OCI-LY7 (cell line): ENCODE results near the gene TMEM61. TPM values are rescaled to one million over a fixed set of nuclear protein-coding genes. Genes with fewer than 3 reads are reported as not detected.

Experiments
- BruUV-seq: library from RNA; stranded (reverse); fragments of 400-500 nt; replicated peaks from 2 replicates; lab custom pipeline; 2021; lab: Mats Ljungman, UMichigan
- CTCF ChIA-PET: fragments of 300-600 bp; sonication (Branson Sonifier 250); formaldehyde crosslinking; loops from one replicate; lab custom pipeline; 2022; ENCODE audit warnings: antibody characterized with exemption; ENCODE audit not compliant: unreplicated experiment; lab: Charles Lee
- POLR2A ChIA-PET: fragments of 300-600 bp; sonication (Branson Sonifier 250); formaldehyde crosslinking; loops from one replicate; lab custom pipeline; 2022; ENCODE audit warnings: antibody characterized with exemption; lab: Charles Lee
- DNase-seq: peaks from one replicate; pipeline ENCODE4 v3.0.0-alpha.2; 2015; ENCODE audit warnings: low spot score
- H2AFZ ChIP-seq: fragments of 200-600 bp; sonication (generic), shearing (Covaris generic); 2 replicates; pipeline ENCODE4 v1.6.1; 2014; ENCODE audit warnings: mild to moderate bottlenecking, antibody characterized with exemption, low read length, moderate library complexity
- H3K27ac ChIP-seq: fragments of 200-600 bp; sonication (generic); 2 replicates; pipeline ENCODE4 v1.5.1; 2014; ENCODE audit warnings: mixed run types, low read depth, mild to moderate bottlenecking, moderate library complexity, low read length, inconsistent platforms; ENCODE audit not compliant: poor library complexity, severe bottlenecking
- H3K36me3 ChIP-seq: fragments of 200-600 bp; sonication (generic); 2 replicates; pipeline ENCODE4 v1.6.1; 2014; ENCODE audit warnings: mild to moderate bottlenecking, antibody characterized with exemption, low read length, moderate library complexity, mixed read lengths; ENCODE audit not compliant: insufficient read depth
- H3K4me1 ChIP-seq: fragments of 200-600 bp; sonication (generic); 2 replicates; pipeline ENCODE4 v1.5.1; 2014; ENCODE audit warnings: mild to moderate bottlenecking, low read length; ENCODE audit not compliant: insufficient read depth, poor library complexity, severe bottlenecking
- H3K4me2 ChIP-seq: fragments of 200-600 bp; sonication (generic); 2 replicates; pipeline ENCODE4 v1.6.1; 2014; ENCODE audit warnings: mild to moderate bottlenecking, low read length
- H3K4me3 ChIP-seq: fragments of 200-600 bp; sonication (generic); 2 replicates; pipeline ENCODE4 v1.5.1; 2014; ENCODE audit warnings: mild to moderate bottlenecking, low read depth, low read length; ENCODE audit not compliant: poor library complexity, severe bottlenecking
- H3K79me2 ChIP-seq: fragments of 200-600 bp; sonication (generic); 2 replicates; pipeline ENCODE4 v1.6.1; 2016; ENCODE audit warnings: low read depth, mild to moderate bottlenecking, low read length, moderate library complexity, mixed read lengths; ENCODE audit not compliant: insufficient read depth
- H3K9me2 ChIP-seq: fragments of 200-600 bp; sonication (generic); 2 replicates; pipeline ENCODE4 v1.6.1; 2016; ENCODE audit warnings: mild to moderate bottlenecking, low read length, mixed read lengths; ENCODE audit not compliant: insufficient read depth
- H3K9me3 ChIP-seq: fragments of 200-600 bp; sonication (generic); 2 replicates; pipeline ENCODE4 v1.6.1; 2014; ENCODE audit warnings: mild to moderate bottlenecking, mixed run types, low read length, mixed read lengths
- H4K20me1 ChIP-seq: fragments of 200-600 bp; sonication (generic); 2 replicates; pipeline ENCODE4 v1.6.1; 2014; ENCODE audit warnings: mild to moderate bottlenecking, antibody characterized with exemption, low read length, moderate library complexity, mixed read lengths; ENCODE audit not compliant: insufficient read depth
- CTCF ChIP-seq: fragments of 200-600 bp; sonication (generic); conservative IDR thresholded peaks from 2 replicates; pipeline ENCODE4 v1.5.1; 2014; ENCODE audit warnings: mild to moderate bottlenecking, antibody characterized with exemption, low read length, moderate library complexity, mixed read lengths
- EZH2phosphoT487 ChIP-seq: fragments of 200-600 bp; sonication (generic); IDR thresholded peaks from 2 replicates; pipeline ENCODE4 v1.6.1; 2018; ENCODE audit warnings: low read depth, borderline replicate concordance, mild to moderate bottlenecking, mixed run types, antibody characterized with exemption, low read length, moderate library complexity, mixed read lengths
- intact Hi-C: fragments of 100-400 bp; cut with micrococcal nuclease; formaldehyde crosslinking; loops from one replicate; pipeline ENCODE4 v1.10.0; 2022; ENCODE audit not compliant: unreplicated experiment
- total RNA-seq, 2 experiments: library from RNA; depleted of rRNA in 1 of 2; stranded (reverse); fragments of >200 nt in 1 of 2; shearing (Covaris generic) in 1 of 2; gene quantifications; 2 replicates each; pipeline ENCODE4 v1.2.3, GENCODE V29; 2014 to 2022

The TMEM61 gene
- total RNA-seq, 2 experiments from 2014 or later = not detected

DNA sequence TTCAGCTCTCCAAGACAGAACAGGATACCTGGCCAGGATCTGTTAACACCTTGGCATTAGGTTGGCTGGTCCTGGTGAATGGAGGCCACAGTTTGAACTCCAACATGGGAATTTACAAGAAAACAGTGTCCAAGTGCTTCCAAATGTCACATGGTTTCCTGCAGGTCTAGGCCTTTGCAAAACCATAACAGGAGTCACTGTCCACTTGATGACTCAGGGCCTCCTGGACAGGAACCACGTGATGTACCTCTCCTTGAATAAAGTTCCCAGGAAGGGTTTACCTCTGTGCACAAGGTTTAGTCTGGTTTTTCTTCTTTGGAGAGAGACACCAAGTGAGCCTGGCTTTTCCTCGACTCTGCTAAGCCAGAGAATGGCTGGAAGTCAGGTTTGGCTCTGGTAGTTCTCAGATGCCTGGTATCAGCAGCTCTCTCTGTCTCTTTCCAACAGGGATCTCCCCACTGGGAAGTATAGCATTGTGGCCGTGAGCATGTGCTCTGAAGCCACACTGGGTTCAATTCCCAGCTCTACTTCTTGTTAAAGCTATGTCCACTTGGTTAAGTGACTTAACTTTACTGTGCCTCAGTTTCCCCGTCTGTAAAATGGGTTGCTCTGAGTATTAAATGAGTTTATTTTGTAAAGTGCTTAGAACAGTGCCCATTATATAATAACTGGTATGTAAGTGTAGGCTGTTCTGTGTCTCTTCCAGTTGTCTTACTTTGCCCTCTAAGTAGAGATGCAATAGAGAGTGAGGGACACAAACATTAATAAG lies 27.3 kb upstream of the TMEM61 start:
- CTCF ChIA-PET = no interaction called here
- intact Hi-C loops = no loop called here
- DNase-seq = no peak
- Histone ChIP-seq H3K9me2 (no peaks in the 10 kb centered on the region), H3K36me3 (no peaks in the 10 kb centered on the region), H3K4me2 (no peak overlapping the region), H3K9me3 (no peaks in the 10 kb centered on the region), H3K27ac (no peak overlapping the region), H3K4me3 (no peak overlapping the region), H3K79me2 (no peaks in the 10 kb centered on the region), H4K20me1 (no peaks in the 10 kb centered on the region), H2AFZ (no peak overlapping the region), H3K4me1 (no peaks in the 10 kb centered on the region)
- BruUV-seq = no TSS peak
- POLR2A ChIA-PET = interaction anchor here (0.5 kb wide), 1 partner anchor 468 kb away, joined by 4 read pairs; no protein-coding TSS in a partner anchor
- TF ChIP-seq CTCF (no peak), EZH2phosphoT487 (no peak)

- DNase-seq = no peak
- no TSS peak for BruUV-seq
- Histone ChIP-seq H3K36me3 (no peaks in the 10 kb centered on the region), H3K4me3 (no peak overlapping the region), H4K20me1 (no peaks in the 10 kb centered on the region), H3K79me2 (no peaks in the 10 kb centered on the region), H3K4me1 (no peaks in the 10 kb centered on the region), H2AFZ (no peak overlapping the region), H3K4me2 (no peak overlapping the region), H3K9me2 (no peaks in the 10 kb centered on the region), H3K27ac (no peak overlapping the region), H3K9me3 (0 out of 2 replicates have a peak, but pooled peaks cover 6% of the 10 kb centered on the region)
- ChIA-PET CTCF (no interaction called here), POLR2A (no interaction called here)
- intact Hi-C loops = no loop called here
- TF ChIP-seq EZH2phosphoT487 = no peak
- TF ChIP-seq CTCF = no peak
Measured at GRCh38 chr1:54953846-54954245, 26.6 kb upstream of the TMEM61 start.

DNA sequence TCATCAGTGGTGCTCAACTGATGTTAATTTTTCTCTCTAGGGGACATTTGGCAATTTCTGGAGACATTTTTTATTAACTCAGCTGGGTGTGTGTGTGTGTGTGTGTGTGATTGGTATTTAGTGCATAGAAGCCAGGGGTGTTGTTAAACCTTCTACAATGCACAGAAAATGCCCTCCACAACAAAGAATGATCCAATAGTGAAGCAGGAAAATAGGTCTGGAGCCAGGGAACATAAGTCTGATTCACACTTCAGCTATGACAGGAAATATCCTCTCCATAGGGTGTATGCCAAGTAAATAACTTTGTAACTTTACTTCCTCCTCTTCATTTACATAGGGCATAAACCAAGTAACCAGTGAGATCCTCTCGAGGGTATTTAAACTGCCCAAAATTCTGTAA lies 25.1 kb upstream of the TMEM61 start:
- Histone ChIP-seq H3K4me2 (no peak overlapping the region), H3K9me2 (no peaks in the 10 kb centered on the region), H3K79me2 (no peaks in the 10 kb centered on the region), H3K4me3 (no peak overlapping the region), H4K20me1 (no peaks in the 10 kb centered on the region), H3K27ac (no peak overlapping the region), H3K36me3 (no peaks in the 10 kb centered on the region), H3K4me1 (no peaks in the 10 kb centered on the region), H3K9me3 (peaks cover 12% of the 10 kb centered on the region; the same call in 1 of the 2 replicates), H2AFZ (no peak overlapping the region)
- TF ChIP-seq CTCF = no peak
- TF ChIP-seq EZH2phosphoT487 = no peak
- BruUV-seq = no TSS peak
- DNase-seq = no peak
- ChIA-PET CTCF (no interaction called here), POLR2A (no interaction called here)
- intact Hi-C loops = no loop called here
